Pons (tissue), 1 donor: ENCODE measurements around the gene XIST.
"Not testable (repeated sequence)": the region's sequence is repeated elsewhere in the genome, so short reads cannot be mapped to it uniquely, and the experiment has no call there.

Experiments
- DNase-seq: peaks from one replicate; pipeline ENCODE4 v3.0.0-alpha.2; 2016; ENCODE audit warnings: low spot score

XIST gene

GRCh38 chrX:73804109-73804508, 48.4 kb downstream of the XIST start:
- not testable (repeated sequence) for DNase-seq

DNA sequence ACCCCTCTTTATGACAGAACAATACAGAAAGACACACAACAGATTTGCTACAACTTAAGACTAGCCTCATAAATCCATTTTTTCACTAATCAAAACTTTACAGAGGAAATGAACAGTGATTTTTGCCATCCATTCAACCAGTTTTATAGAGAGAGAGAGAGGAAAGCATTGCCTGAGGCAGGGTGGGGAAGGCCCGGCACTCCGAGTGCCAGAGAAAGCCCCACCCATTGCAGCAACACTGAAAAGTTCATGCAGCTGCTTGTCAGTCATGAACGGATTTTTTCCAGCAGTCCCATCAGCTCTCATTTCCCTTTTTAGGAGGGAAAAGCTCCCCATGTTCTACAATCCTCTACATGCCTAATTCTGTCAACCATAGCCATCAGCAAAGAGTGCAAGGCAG, 52.6 kb downstream of the XIST start:
- no peak for DNase-seq

- not testable (repeated sequence) for DNase-seq
Measured at GRCh38 chrX:73792511-73792910, 60.0 kb downstream of the XIST start.

DNA sequence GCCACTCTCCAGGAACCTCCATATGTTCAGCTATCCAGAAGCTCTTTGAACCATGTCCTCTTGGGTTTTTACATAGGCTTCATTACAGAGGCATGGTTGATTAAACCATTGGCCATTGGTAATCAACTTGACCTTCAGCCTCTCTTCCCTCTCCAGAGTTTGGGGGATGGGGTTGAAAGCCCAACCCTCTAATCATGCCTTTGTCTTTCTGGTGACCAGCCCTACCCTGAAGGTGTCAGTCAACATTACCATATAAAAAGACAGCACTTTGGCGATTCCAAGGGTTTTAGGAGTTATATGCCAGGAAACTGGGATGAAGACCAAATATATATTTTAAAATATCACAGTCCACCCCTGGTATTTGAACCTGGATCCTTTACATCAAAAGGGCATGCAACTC, 67.0 kb downstream of the XIST start:
- DNase-seq: no peak
